HG02610 (cell line): ENCODE results near the gene PAX8.
"Not testable (repeated sequence)": the region's sequence is repeated elsewhere in the genome, so short reads cannot be mapped to it uniquely, and the experiment has no call there.

Experiments used
- ATAC-seq: cut with Tn5 transposase; IDR thresholded peaks from one replicate; pipeline ENCODE4 v1.9.1; 2021; ENCODE audit warnings: mild to moderate bottlenecking, moderate library complexity; ENCODE audit not compliant: unreplicated experiment

PAX8 gene

GRCh38 chr2:113238871-113239839 is 39.6 kb downstream of the PAX8 start:
- no peak for ATAC-seq

GRCh38 chr2:113237604-113238160 is 41.0 kb downstream of the PAX8 start:
- no peak for ATAC-seq

- no peak for ATAC-seq
These were observed 42.2 kb downstream of the PAX8 start for GRCh38 chr2:113236367-113237159.

- not testable (repeated sequence) for ATAC-seq
These were observed 43.1 kb downstream of the PAX8 start for GRCh38 chr2:113235347-113236226.

GRCh38 chr2:113234721-113235346 is 43.9 kb downstream of the PAX8 start:
- no peak for ATAC-seq

GRCh38 chr2:113233593-113234550 is 44.8 kb downstream of the PAX8 start:
- no peak for ATAC-seq

GRCh38 chr2:113232740-113233139 is 46.0 kb downstream of the PAX8 start:
- no peak for ATAC-seq

- no peak for ATAC-seq
These were observed 46.6 kb downstream of the PAX8 start for GRCh38 chr2:113232123-113232522.

GRCh38 chr2:113231064-113231463 is 47.7 kb downstream of the PAX8 start:
- ATAC-seq, result no peak

- no peak for ATAC-seq
These were observed 48.2 kb downstream of the PAX8 start for GRCh38 chr2:113230531-113230930.

GRCh38 chr2:113229795-113230194 is 48.9 kb downstream of the PAX8 start:
- no peak for ATAC-seq

GRCh38 chr2:113228991-113229716 is 49.6 kb downstream of the PAX8 start:
- ATAC-seq, result no peak

- ATAC-seq, result no peak
These were observed 50.4 kb downstream of the PAX8 start for GRCh38 chr2:113228351-113228750.

- ATAC-seq, result no peak
These were observed 51.0 kb downstream of the PAX8 start for GRCh38 chr2:113227698-113228097.

GRCh38 chr2:113227290-113227689 is 51.4 kb downstream of the PAX8 start:
- no peak for ATAC-seq

- ATAC-seq, result no peak
These were observed 52.3 kb downstream of the PAX8 start for GRCh38 chr2:113226462-113226861.

- ATAC-seq, result no peak
These were observed 53.2 kb downstream of the PAX8 start for GRCh38 chr2:113225263-113226259.
